NT2/D1 (cell line): ENCODE data around the gene AK5.

Experiments used
- YY1 ChIP-seq: IDR thresholded peaks from 2 replicates; pipeline ENCODE4 v1.6.1; 2011; ENCODE audit not compliant: insufficient read length, insufficient read depth
- ZNF274 ChIP-seq: IDR thresholded peaks from 2 replicates; pipeline ENCODE4 v1.6.1; 2011; ENCODE audit warnings: mild to moderate bottlenecking, low read depth, low read length

DNA sequence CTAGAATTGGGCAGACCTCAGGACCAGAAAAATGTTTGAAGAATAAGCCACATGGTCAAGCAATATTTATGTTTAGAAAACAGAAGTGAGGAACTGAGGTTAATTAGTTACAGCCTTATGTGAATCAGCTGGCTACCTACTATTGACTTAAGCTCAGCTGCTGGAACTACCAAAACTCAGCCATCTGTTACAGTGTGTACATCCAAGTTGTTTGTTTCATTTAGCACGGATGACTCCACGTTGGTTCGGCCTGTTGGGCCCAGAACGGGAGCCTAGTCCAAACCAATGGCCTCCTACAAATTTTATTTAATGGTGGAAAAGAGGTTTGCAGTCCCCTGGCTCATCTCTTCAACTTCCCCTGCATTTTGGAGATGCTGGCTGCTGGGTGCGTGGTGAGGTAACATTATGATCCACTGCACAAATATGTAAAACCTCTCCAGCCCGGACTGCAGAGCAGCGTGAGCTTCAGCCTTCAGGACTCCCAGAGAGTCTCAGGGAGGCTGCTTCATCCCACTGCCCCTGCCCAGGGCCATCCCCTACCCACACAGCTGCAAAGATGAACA lies 257.2 kb downstream of the AK5 start:
- TF ChIP-seq ZNF274 = no peak
- no peak for TF ChIP-seq YY1
